ENCODE measurements around the gene PMP22.

DNA sequence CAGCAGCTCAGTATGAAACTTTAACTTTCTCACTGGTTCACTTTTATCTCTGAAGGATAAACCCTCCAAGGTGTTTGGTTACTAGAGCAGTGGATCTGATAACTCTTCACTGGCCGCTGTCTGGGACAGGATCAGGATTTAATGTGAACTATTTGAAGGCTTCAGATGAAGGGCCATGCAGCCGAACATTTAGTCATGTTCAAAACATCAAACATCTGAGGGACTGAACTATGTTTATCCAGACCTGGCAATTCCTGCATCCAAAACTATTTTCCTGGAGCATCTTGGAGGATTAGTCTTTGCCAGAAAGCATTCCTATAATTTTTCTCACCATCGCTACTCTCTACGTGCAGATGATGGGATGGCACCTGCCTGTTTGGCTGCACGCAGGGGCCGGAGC is 20.3 kb upstream of the PMP22 start:
- TF ChIP-seq YY1 (IDR thresholded peaks at IDR 0.05; ENCODE audit: low read depth) (no peak), TAF1 (IDR thresholded peaks at IDR 0.05; ENCODE audit: low read depth) (no peak), EP300 (IDR thresholded peaks at IDR 0.05; ENCODE audit: borderline replicate concordance) (no peak), CREB1 (IDR thresholded peaks at IDR 0.05; ENCODE audit: low read depth) (no peak), CEBPB (IDR thresholded peaks at IDR 0.05) (no peak), FOXM1 (IDR thresholded peaks at IDR 0.05; ENCODE audit: borderline replicate concordance, low read depth) (no peak), REST (IDR thresholded peaks at IDR 0.05; ENCODE audit: low read depth) (no peak)
- TF ChIP-seq, protein P1, sequence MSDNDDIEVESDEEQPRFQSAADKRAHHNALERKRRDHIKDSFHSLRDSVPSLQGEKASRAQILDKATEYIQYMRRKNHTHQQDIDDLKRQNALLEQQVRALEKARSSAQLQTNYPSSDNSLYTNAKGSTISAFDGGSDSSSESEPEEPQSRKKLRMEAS (IDR thresholded peaks at IDR 0.05) = no peak

Measured in Ishikawa (cell line).